SK-N-MC (cell line): ENCODE data around the gene FZD1.

ENCODE experiments used
- EZH2 ChIP-seq: fragments of 200-600 bp; sonication (generic); IDR thresholded peaks from one replicate; pipeline ENCODE4 v1.6.1; 2017; ENCODE audit warnings: antibody characterized with exemption
- POLR2AphosphoS5 ChIP-seq: IDR thresholded peaks from 2 replicates; pipeline ENCODE4 v1.6.1; 2012; ENCODE audit warnings: mild to moderate bottlenecking, low read depth, low read length, borderline replicate concordance

DNA sequence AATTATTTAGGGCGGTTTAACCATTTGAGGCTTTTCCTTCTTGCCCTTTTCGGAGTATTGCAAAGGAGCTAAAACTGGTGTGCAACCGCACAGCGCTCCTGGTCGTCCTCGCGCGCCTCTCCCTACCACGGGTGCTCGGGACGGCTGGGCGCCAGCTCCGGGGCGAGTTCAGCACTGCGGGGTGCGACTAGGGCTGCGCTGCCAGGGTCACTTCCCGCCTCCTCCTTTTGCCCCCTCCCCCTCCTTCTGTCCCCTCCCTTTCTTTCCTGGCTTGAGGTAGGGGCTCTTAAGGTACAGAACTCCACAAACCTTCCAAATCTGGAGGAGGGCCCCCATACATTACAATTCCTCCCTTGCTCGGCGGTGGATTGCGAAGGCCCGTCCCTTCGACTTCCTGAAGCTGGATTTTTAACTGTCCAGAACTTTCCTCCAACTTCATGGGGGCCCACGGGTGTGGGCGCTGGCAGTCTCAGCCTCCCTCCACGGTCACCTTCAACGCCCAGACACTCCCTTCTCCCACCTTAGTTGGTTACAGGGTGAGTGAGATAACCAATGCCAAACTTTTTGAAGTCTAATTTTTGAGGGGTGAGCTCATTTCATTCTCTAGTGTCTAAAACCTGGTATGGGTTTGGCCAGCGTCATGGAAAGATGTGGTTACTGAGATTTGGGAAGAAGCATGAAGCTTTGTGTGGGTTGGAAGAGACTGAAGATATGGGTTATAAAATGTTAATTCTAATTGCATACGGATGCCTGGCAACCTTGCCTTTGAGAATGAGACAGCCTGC lies 3.1 kb downstream of the FZD1 start:
- TF ChIP-seq POLR2AphosphoS5, result no peak
- TF ChIP-seq EZH2, result no peak
